ENCODE data around the gene ARID4B.

The ARID4B gene

GRCh38 chr1:235152235-235152634 lies 175.7 kb downstream of the ARID4B start:
- no peaks in the 10 kb centered on the region for H3K27me3 ChIP-seq (ENCODE audit: insufficient read depth, poor library complexity, severe bottlenecking)
- H3K4me3 ChIP-seq (replicated peaks; ENCODE audit: insufficient read depth, low read length): no peak overlapping the region
- TF ChIP-seq REST (IDR thresholded peaks at IDR 0.05; ENCODE audit: insufficient replicate concordance, low read depth): no peak
- no peak for DNase-seq (ENCODE audit: low read depth in 1 of 2, low spot score in 1 of 2)
- H3K27ac ChIP-seq (replicated peaks): no peak overlapping the region

GRCh38 chr1:235151033-235151432 lies 176.9 kb downstream of the ARID4B start:
- TF ChIP-seq POLR2AphosphoS5 (IDR thresholded peaks at IDR 0.05; ENCODE audit: low read depth) (no peak), GABPA (IDR thresholded peaks at IDR 0.05; ENCODE audit: low read depth) (no peak), REST (IDR thresholded peaks at IDR 0.05; ENCODE audit: insufficient replicate concordance, low read depth) (no peak), CTCF (IDR thresholded peaks at IDR 0.05; ENCODE audit: insufficient read depth, low read length) (no peak)

GRCh38 chr1:235149824-235150223 lies 178.2 kb downstream of the ARID4B start:
- TF ChIP-seq REST (IDR thresholded peaks at IDR 0.05; ENCODE audit: insufficient replicate concordance, low read depth): no peak
- Histone ChIP-seq H3K4me3 (replicated peaks; ENCODE audit: insufficient read depth, low read length) (no peak overlapping the region), H3K27me3 (ENCODE audit: insufficient read depth, poor library complexity, severe bottlenecking) (no peaks in the 10 kb centered on the region), H3K27ac (replicated peaks) (no peak overlapping the region)
- DNase-seq (ENCODE audit: low read depth in 1 of 2, low spot score in 1 of 2): no peak

More at GRCh38 chr1:235151033-235151432, 176.9 kb downstream of the ARID4B start:
- Histone ChIP-seq H3K27ac (replicated peaks) (no peak overlapping the region), H3K27me3 (ENCODE audit: insufficient read depth, poor library complexity, severe bottlenecking) (no peaks in the 10 kb centered on the region), H3K4me3 (replicated peaks; ENCODE audit: insufficient read depth, low read length) (no peak overlapping the region)
- DNase-seq (ENCODE audit: low read depth in 1 of 2, low spot score in 1 of 2): no peak

- Histone ChIP-seq H3K4me3 (replicated peaks; ENCODE audit: insufficient read depth, low read length) (no peak overlapping the region), H3K27ac (replicated peaks) (no peak overlapping the region), H3K27me3 (ENCODE audit: insufficient read depth, poor library complexity, severe bottlenecking) (no peaks in the 10 kb centered on the region)
- no peak for DNase-seq (ENCODE audit: low read depth in 1 of 2, low spot score in 1 of 2)
- TF ChIP-seq CTCF (IDR thresholded peaks at IDR 0.05; ENCODE audit: insufficient read depth, low read length) (no peak), REST (IDR thresholded peaks at IDR 0.05; ENCODE audit: insufficient replicate concordance, low read depth) (no peak), POLR2AphosphoS5 (IDR thresholded peaks at IDR 0.05; ENCODE audit: low read depth) (no peak), SPI1 (IDR thresholded peaks at IDR 0.05; ENCODE audit: borderline replicate concordance, low read depth) (no peak), GABPA (IDR thresholded peaks at IDR 0.05; ENCODE audit: low read depth) (no peak)
These were observed 180.7 kb downstream of the ARID4B start for GRCh38 chr1:235147269-235147668.
